ENCODE measurements around the gene ITPKB.

ITPKB gene

DNA sequence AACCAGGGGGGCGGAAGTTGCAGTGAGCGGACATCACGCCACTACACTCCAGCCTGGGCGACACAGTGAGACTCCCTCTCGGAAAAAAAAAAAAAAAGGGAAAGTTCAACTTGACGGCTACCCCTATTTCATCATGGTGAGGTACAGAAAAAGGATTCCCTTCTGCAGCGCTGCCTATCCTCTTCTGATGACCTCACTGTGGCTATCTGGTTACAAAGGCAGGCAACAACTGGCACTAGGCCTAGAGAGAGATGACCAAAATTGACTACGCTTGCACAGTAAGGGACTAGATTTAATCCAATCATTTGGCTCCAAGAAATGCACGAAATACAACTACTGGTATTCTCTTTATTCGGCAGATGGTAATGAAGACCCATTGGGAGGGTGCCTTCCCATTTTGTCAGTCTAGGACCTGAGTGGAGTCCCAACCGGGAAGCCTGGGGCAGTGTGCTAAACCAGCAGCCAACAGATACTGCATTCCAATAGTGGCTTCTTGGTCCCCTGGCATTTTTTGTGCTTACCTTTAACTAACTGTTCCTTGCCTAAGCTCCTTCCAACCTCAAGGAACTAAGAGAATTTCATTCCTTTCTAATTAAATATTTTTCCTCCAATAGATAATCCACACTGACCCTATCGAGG is 36.6 kb downstream of the ITPKB start:
- TF ChIP-seq CTCF (IDR thresholded peaks at IDR 0.05; ENCODE audit: borderline replicate concordance, control extremely low read depth, extremely low read depth, insufficient read depth, missing control alignments): no peak
- DNase-seq (ENCODE audit: low spot score): no peak
- in situ Hi-C loops (cut with MboI; ENCODE audit: low sequenced_read_pairs, unreplicated experiment): no loop called here

DNA sequence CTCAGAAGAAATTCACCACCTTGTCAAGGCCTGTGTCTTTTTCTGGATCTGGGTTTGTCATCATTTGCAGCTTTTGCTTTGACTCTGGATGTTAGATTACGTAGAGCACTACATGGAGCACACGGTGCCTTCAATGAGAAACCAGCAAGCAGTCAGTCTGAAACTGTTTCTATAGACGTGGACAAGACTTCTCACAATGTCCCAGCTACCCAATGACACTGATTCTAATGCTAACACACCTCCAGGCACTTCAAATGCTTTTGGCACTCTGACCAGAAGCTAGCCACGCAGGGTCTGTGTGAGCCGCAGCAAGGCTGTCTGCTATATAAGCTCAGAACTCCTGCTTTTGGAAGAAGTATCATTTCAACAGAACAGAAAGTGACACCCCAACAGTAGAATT is 38.2 kb downstream of the ITPKB start:
- no peak for TF ChIP-seq CTCF (IDR thresholded peaks at IDR 0.05; ENCODE audit: borderline replicate concordance, control extremely low read depth, extremely low read depth, insufficient read depth, missing control alignments)
- DNase-seq (ENCODE audit: low spot score): no peak
- in situ Hi-C loops (cut with MboI; ENCODE audit: low sequenced_read_pairs, unreplicated experiment): no loop called here

DNA sequence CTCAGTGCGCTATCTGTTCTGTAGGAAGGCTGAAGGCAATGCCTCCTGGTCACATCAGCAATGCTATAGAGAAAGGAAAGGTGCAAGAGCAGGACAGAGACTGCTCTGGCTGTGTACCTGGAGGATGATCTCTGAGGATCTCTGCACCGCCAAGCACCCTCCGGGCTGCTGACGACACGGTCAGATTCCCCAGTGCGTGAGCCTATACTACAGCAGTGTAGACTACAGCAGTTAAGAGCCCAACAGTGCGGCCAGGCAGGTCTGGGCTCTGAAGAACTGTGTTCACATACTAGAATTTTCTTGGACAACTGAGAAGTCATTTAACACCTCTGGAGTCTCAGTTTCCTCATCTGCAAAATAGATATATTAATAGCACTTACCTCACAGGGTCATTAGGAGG is 39.9 kb downstream of the ITPKB start:
- in situ Hi-C loops (cut with MboI; ENCODE audit: low sequenced_read_pairs, unreplicated experiment): no loop called here
- DNase-seq (ENCODE audit: low spot score): no peak
- no peak for TF ChIP-seq CTCF (IDR thresholded peaks at IDR 0.05; ENCODE audit: borderline replicate concordance, control extremely low read depth, extremely low read depth, insufficient read depth, missing control alignments)

GRCh38 chr1:226698659-226699058 is 40.4 kb downstream of the ITPKB start:
- in situ Hi-C loops (cut with MboI; ENCODE audit: low sequenced_read_pairs, unreplicated experiment): no loop called here
- DNase-seq (ENCODE audit: low spot score): no peak
- TF ChIP-seq CTCF (IDR thresholded peaks at IDR 0.05; ENCODE audit: borderline replicate concordance, control extremely low read depth, extremely low read depth, insufficient read depth, missing control alignments): no peak

- in situ Hi-C loops (cut with MboI; ENCODE audit: low sequenced_read_pairs, unreplicated experiment): no loop called here
- no peak for DNase-seq (ENCODE audit: low spot score)
- TF ChIP-seq CTCF (IDR thresholded peaks at IDR 0.05; ENCODE audit: borderline replicate concordance, control extremely low read depth, extremely low read depth, insufficient read depth, missing control alignments): no peak
These were observed 41.0 kb downstream of the ITPKB start for GRCh38 chr1:226697929-226698544.

DNA sequence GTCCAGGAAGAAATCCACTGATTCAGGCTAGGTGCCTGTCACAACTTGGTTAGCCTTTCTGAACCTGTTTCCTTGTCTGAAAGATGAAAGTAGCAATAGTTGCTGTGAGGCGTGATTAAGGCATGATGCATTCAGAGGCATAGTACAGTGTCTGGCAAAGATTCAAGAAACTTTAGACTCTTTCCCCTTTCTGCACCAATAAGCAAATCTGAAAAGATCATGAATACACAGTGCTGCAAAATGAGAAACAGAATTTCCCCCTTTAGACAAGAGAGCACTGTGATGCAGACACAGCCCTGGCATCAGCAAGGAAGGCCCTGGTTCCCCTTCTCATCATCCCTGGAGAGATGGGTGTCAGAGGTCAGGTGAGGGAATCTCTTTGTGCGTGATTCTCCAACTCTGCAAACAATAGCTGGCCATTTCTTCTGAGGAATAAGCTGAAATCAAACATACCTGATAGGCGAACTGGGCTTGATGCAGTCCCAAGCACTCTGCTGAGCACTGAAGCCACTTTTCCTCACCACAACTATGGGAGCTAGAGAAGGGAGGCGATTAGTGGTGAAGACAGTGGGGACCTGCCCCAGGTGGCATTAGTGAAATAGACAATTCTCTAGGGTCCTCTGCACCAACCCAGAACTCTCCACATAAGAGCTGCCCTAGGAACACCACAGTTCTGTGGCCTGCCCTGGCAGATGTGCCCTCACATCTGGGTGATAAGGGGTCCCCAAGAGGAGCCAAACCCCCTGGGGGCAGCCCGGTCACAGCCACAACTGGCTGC is 41.7 kb downstream of the ITPKB start:
- DNase-seq (ENCODE audit: low spot score): no peak
- no peak for TF ChIP-seq CTCF (IDR thresholded peaks at IDR 0.05; ENCODE audit: borderline replicate concordance, control extremely low read depth, extremely low read depth, insufficient read depth, missing control alignments)
- in situ Hi-C loops (cut with MboI; ENCODE audit: low sequenced_read_pairs, unreplicated experiment): no loop called here
